PC-3 (cell line): ENCODE data around the gene SLC22A6.

Experiments used
- CTCF ChIP-seq: fragments of 300-600 bp; sonication (generic); conservative IDR thresholded peaks from 2 replicates; pipeline ENCODE4 v1.5.1; 2017; ENCODE audit warnings: antibody characterized with exemption, low read depth, mild to moderate bottlenecking, low read length
- EZH2phosphoT487 ChIP-seq: fragments of 300-600 bp; sonication (generic); IDR thresholded peaks from 2 replicates; pipeline ENCODE4 v1.6.1; 2018; ENCODE audit warnings: mild to moderate bottlenecking, antibody characterized with exemption, low read length, borderline replicate concordance

GRCh38 chr11:63032457-63032856, 47.7 kb upstream of the SLC22A6 start:
- TF ChIP-seq EZH2phosphoT487 (no peak), CTCF (no peak)
